Hepatocyte (in vitro differentiated cells): Measurements from ENCODE around the gene VWF. TPM values are rescaled to one million over a fixed set of nuclear protein-coding genes. Genes with fewer than 3 reads are reported as not detected.

Experiments used
- DNase-seq: peaks from one replicate; pipeline ENCODE4 v3.0.0-alpha.2; 2016; ENCODE audit warnings: low spot score
- H2AFZ ChIP-seq: fragments of 200-600 bp; sonication (generic); 2 replicates; pipeline ENCODE4 v1.6.0; 2016; ENCODE audit warnings: antibody characterized with exemption, mild to moderate bottlenecking
- H3K27ac ChIP-seq: fragments of 200-600 bp; sonication (generic); 2 replicates; pipeline ENCODE4 v1.5.1; 2016; ENCODE audit warnings: mild to moderate bottlenecking
- H3K27me3 ChIP-seq: fragments of 200-600 bp; sonication (generic); 2 replicates; pipeline ENCODE4 v1.6.1; 2016
- H3K36me3 ChIP-seq: fragments of 200-600 bp; sonication (generic); replicated peaks from 2 replicates; pipeline ENCODE4 v1.5.1; 2016; ENCODE audit warnings: low read depth; ENCODE audit not compliant: insufficient read depth
- H3K4me1 ChIP-seq: fragments of 200-600 bp; sonication (generic); 2 replicates; pipeline ENCODE4 v1.5.1; 2016; ENCODE audit warnings: mild to moderate bottlenecking, moderate library complexity; ENCODE audit not compliant: insufficient read depth
- H3K4me2 ChIP-seq: fragments of 200-600 bp; sonication (generic); 2 replicates; pipeline ENCODE4 v1.6.0; 2016
- H3K4me3 ChIP-seq: fragments of 200-600 bp; sonication (generic); 2 replicates; pipeline ENCODE4 v1.5.1; 2016; ENCODE audit warnings: mild to moderate bottlenecking
- H3K79me2 ChIP-seq: fragments of 200-600 bp; sonication (generic); 2 replicates; pipeline ENCODE4 v1.6.0; 2017; ENCODE audit warnings: mild to moderate bottlenecking
- H3K9me2 ChIP-seq: fragments of 200-600 bp; sonication (generic); replicated peaks from 2 replicates; pipeline ENCODE4 v1.6.0; 2017; ENCODE audit warnings: mild to moderate bottlenecking; ENCODE audit not compliant: insufficient read depth
- H3K9me3 ChIP-seq: fragments of 200-600 bp; sonication (generic); 2 replicates; pipeline ENCODE4 v1.5.1; 2016; ENCODE audit warnings: low read depth, mild to moderate bottlenecking
- H4K20me1 ChIP-seq: fragments of 200-600 bp; sonication (generic); 2 replicates; pipeline ENCODE4 v1.6.0; 2016; ENCODE audit warnings: mild to moderate bottlenecking; ENCODE audit not compliant: insufficient read depth, poor library complexity, severe bottlenecking
- EZH2 ChIP-seq: fragments of 200-600 bp; sonication (generic); IDR thresholded peaks from 2 replicates; pipeline ENCODE4 v1.6.1; 2016; ENCODE audit warnings: antibody characterized with exemption, mild to moderate bottlenecking, borderline replicate concordance
- EZH2phosphoT487 ChIP-seq: fragments of 200-600 bp; sonication (generic); IDR thresholded peaks from one replicate; pipeline ENCODE4 v1.6.1; 2018; ENCODE audit warnings: antibody characterized with exemption, mild to moderate bottlenecking, low read depth, moderate library complexity; ENCODE audit not compliant: unreplicated experiment, severe bottlenecking
- WGBS: methylation state at CpG from one replicate; pipeline ENCODE4 v1.1.6; 2016; ENCODE audit warnings: low lambda C conversion rate; ENCODE audit errors: missing lambda C conversion rate; 5-methylcytosine and 5-hydroxymethylcytosine counted together
- polyA plus RNA-seq: library from polyadenylated mRNA; unstranded; fragments of >200 nt; fragmentation: Nextera tagmentation; extraction: Ambion mirVana; gene quantifications from 2 replicates; pipeline ENCODE4 v1.2.1, GENCODE V29; 2016
- total RNA-seq: library from RNA; depleted of rRNA; stranded (reverse); fragments of >200 nt; gene quantifications from 2 replicates; pipeline ENCODE4 v1.2.3, GENCODE V29; 2014
- TF ChIP-seq, protein P1 (sequence below): fragments of 200-600 bp; sonication (generic); IDR thresholded peaks from 2 replicates; pipeline ENCODE4 v1.5.1; 2016; ENCODE audit warnings: antibody characterized with exemption, mild to moderate bottlenecking; ENCODE audit not compliant: poor library complexity

The VWF gene
- total and polyA plus RNA-seq, 2 experiments from 2014 or later: 0.20 to 0.77 TPM

DNA sequence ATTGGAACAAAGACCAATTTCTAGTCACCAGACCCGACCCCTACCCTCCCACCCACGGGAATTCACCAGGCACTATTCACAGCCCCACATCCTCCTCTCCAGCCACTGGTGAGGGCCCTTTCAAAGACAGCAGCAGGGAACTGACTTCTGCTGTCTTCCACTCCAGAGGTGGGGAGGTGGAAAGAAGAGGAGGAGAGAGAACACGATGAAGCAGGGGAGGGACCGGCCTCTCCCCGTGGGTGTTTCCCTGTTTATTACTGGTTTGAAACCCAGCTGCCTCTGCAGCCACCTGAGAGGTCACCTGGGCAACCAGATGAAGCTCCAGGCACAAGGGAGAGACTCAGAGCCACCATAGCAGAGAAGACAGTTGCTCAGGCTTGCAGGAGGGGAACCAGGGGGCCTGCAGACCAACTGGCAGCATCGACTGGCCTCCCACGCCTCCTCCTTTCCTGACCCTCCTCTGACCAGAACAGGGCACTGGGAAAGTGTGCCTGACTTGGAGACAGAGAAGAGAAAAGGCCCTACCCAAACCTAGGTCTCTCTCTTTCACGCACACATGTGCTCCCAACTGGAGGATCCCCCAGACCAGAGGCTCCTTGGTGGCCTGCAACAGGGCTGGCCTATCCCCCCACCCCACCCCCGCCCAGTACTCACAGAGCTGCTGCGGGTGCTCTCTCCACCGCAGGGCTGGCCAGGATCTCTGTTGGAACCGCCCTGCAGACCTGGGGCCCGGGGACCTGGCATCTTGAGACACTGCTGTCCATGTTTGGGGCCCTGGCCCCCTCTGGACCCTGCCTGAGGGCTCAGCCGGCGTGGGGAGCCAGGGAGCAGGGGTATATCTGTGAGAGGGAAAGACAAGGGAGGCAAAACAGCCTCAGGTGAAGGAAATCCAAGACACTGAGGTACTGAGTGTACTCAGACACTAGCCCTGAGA is 202.2 kb downstream of the VWF start:
- Histone ChIP-seq H4K20me1 (no peaks in the 10 kb centered on the region), H3K4me3 (no peak overlapping the region), H3K27me3 (peaks cover 12% of the 10 kb centered on the region), H3K36me3 (no peaks in the 10 kb centered on the region), H3K4me2 (no peak overlapping the region), H3K79me2 (no peaks in the 10 kb centered on the region), H2AFZ (no peak overlapping the region), H3K9me3 (no peaks in the 10 kb centered on the region), H3K9me2 (no peaks in the 10 kb centered on the region), H3K27ac (no peak overlapping the region), H3K4me1 (no peaks in the 10 kb centered on the region)
- no peak for DNase-seq
- TF ChIP-seq EZH2phosphoT487: no peak
- TF ChIP-seq, protein P1, sequence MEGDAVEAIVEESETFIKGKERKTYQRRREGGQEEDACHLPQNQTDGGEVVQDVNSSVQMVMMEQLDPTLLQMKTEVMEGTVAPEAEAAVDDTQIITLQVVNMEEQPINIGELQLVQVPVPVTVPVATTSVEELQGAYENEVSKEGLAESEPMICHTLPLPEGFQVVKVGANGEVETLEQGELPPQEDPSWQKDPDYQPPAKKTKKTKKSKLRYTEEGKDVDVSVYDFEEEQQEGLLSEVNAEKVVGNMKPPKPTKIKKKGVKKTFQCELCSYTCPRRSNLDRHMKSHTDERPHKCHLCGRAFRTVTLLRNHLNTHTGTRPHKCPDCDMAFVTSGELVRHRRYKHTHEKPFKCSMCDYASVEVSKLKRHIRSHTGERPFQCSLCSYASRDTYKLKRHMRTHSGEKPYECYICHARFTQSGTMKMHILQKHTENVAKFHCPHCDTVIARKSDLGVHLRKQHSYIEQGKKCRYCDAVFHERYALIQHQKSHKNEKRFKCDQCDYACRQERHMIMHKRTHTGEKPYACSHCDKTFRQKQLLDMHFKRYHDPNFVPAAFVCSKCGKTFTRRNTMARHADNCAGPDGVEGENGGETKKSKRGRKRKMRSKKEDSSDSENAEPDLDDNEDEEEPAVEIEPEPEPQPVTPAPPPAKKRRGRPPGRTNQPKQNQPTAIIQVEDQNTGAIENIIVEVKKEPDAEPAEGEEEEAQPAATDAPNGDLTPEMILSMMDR: no peak
- TF ChIP-seq EZH2: no peak
- 81% methylated on average over 14 of the region's 15 CpGs for WGBS

DNA sequence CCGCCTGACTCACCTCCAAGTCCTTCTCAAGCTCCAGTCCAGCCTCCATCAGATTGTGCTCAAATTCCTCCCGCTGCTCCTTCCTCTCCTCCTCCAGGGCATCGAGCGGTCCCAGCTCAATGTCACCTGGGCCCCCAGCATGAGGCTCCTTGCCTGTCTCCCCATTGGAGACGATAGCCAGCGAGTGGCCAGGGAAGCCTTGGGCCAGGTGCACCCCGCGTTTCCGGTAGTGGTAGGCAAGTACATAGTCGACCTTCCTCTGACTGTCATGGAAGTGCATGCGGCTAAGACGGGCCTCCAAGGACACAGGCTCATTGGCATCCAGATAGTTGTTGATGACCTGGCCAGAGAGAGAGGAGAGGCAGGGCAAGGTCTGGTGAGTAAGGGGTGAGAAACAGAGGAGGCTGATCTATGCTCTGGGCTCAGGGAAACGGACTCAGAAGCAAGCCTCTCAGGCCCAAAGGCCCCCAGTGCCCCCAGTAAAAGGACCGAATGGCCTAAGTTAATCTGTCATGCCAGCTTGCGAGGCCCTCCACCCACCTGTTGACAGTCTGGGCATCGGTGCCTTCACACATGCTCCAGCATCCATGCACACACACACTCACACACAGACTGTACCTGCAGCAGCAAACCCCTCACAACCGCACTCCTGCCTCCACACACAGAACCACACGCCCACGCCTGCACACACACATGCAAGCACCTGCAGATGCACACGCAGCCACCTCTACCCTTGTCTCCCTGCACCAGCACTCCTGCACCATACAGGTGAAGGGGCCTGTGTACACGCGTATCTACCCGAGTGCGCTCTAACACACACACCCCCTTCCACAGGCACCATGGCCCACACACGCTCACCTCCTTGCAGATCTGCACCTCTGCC is 203.2 kb downstream of the VWF start:
- 94% methylated on average over 25 of the region's 25 CpGs for WGBS
- Histone ChIP-seq H2AFZ (no peak overlapping the region), H3K79me2 (no peaks in the 10 kb centered on the region), H3K9me3 (no peaks in the 10 kb centered on the region), H3K27me3 (peaks cover 12% of the 10 kb centered on the region), H3K4me2 (no peak overlapping the region), H3K4me3 (no peak overlapping the region), H3K4me1 (no peaks in the 10 kb centered on the region), H3K27ac (no peak overlapping the region), H4K20me1 (no peaks in the 10 kb centered on the region), H3K36me3 (no peaks in the 10 kb centered on the region), H3K9me2 (no peaks in the 10 kb centered on the region)
- no peak for TF ChIP-seq EZH2
- TF ChIP-seq, protein P1: no peak
- no peak for TF ChIP-seq EZH2phosphoT487
- DNase-seq: no peak

DNA sequence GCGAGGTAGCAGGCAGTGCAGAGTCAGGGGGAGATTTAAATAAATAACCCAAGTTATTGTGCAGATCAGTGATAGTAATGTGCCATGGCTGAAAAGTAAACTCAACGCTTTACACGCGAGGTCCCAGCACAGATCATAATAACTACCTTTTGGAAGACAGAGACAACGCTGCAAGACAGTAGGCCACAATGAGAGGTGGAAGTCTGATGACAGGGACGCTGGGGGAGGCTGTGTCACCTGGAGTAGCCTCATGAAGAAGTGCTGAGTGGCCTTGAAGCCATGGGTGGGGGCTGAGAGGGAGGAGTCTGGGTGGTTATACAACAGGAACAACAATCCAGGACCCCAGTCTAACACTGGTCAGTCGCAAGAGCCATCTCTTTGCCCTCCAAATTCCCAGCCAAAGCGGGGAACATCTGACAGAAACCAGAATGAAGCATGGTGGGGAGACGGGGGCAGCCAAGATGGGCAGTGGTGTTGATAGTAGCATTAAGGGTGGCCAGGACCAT is 207.6 kb downstream of the VWF start:
- Histone ChIP-seq H3K9me3 (no peaks in the 10 kb centered on the region), H3K9me2 (no peaks in the 10 kb centered on the region), H3K36me3 (no peaks in the 10 kb centered on the region), H3K4me2 (no peak overlapping the region), H3K4me1 (no peaks in the 10 kb centered on the region), H3K27me3 (peaks cover 2% of the 10 kb centered on the region), H4K20me1 (no peaks in the 10 kb centered on the region), H3K27ac (no peak overlapping the region), H3K4me3 (no peak overlapping the region), H2AFZ (no peak overlapping the region), H3K79me2 (no peaks in the 10 kb centered on the region)
- WGBS: 81% methylated on average over 9 of the region's 9 CpGs
- TF ChIP-seq EZH2phosphoT487: no peak
- TF ChIP-seq, protein P1: no peak
- no peak for TF ChIP-seq EZH2
- no peak for DNase-seq
